AG09319 (cell line): ENCODE data around the gene PCDHGA5.
A peak's percentile ranks its signal among the peaks of the same experiment; 100 is the strongest.
"Not testable (repeated sequence)": the region's sequence is repeated elsewhere in the genome, so short reads cannot be mapped to it uniquely, and the experiment has no call there.

ENCODE experiments used
- DNase-seq: peaks from one replicate; pipeline ENCODE4 v3.0.0-alpha.2; 2010; ENCODE audit warnings: low read depth; ENCODE audit errors: extremely low read depth
- CTCF ChIP-seq: IDR thresholded peaks from 2 replicates; pipeline ENCODE4 v1.5.1; 2011; ENCODE audit warnings: low read depth, mild to moderate bottlenecking, inconsistent platforms, low read length, moderate library complexity

PCDHGA5 gene

GRCh38 chr5:141383345-141383744, 19.4 kb downstream of the PCDHGA5 start:
- TF ChIP-seq CTCF = no peak
- no peak for DNase-seq

- no peak for DNase-seq
- TF ChIP-seq CTCF = no peak
Measured at GRCh38 chr5:141384471-141385267, 20.7 kb downstream of the PCDHGA5 start.

GRCh38 chr5:141387557-141388311, 23.8 kb downstream of the PCDHGA5 start, which contains the start of gene PCDHGB4:
PCDHGB4 (plus strand) TSS chr5:141387698; CDS start chr5:141387885, 187 bp downstream.
- TF ChIP-seq CTCF = peak; percentile 43
- not testable (repeated sequence) for DNase-seq

GRCh38 chr5:141388661-141389060, 24.7 kb downstream of the PCDHGA5 start:
- DNase-seq = no peak
- TF ChIP-seq CTCF = no peak

- no peak for DNase-seq
- no peak for TF ChIP-seq CTCF
Measured at GRCh38 chr5:141389153-141390042, 25.4 kb downstream of the PCDHGA5 start.

- TF ChIP-seq CTCF = peak; percentile 3
- no peak for DNase-seq
Measured at GRCh38 chr5:141392429-141393198, 28.7 kb downstream of the PCDHGA5 start, which contains the start of gene PCDHGA8. PCDHGA8 (plus strand) TSS chr5:141392633; CDS start chr5:141392814, 181 bp downstream.
